ENCODE data around the gene SRP54. TPM values are rescaled to one million over a fixed set of nuclear protein-coding genes. Genes with fewer than 3 reads are reported as not detected.

The SRP54 gene
- total RNA-seq, 1 donor from 2014 or later = 43.1 TPM

- Mint-ChIP-seq H3K27me3 (ENCODE audit: low read depth) (no peaks in the 10 kb centered on the region), H3K27ac (ENCODE audit: unreplicated experiment) (no peak overlapping the region), H3K4me1 (no peaks in the 10 kb centered on the region), H3K9me3 (peaks cover 6% of the 10 kb centered on the region), H3K4me3 (no peak overlapping the region), H3K36me3 (ENCODE audit: low read depth) (peaks cover 17% of the 10 kb centered on the region)
- TF ChIP-seq CTCF (conservative IDR thresholded peaks at IDR 0.05) = no peak
- DNase-seq (ENCODE audit: low read depth, low spot score) = no peak
Observed at GRCh38 chr14:34943506-34943905, 39.3 kb upstream of the SRP54 start.

- H3K27me3 Mint-ChIP-seq (ENCODE audit: low read depth) = no peaks in the 10 kb centered on the region
- peaks cover 6% of the 10 kb centered on the region for H3K9me3 Mint-ChIP-seq
- no peak overlapping the region for H3K4me3 Mint-ChIP-seq
- H3K4me1 Mint-ChIP-seq = no peaks in the 10 kb centered on the region
- DNase-seq (ENCODE audit: low read depth, low spot score) = no peak
- no peak overlapping the region for H3K27ac Mint-ChIP-seq (ENCODE audit: unreplicated experiment)
- peaks cover 17% of the 10 kb centered on the region for H3K36me3 Mint-ChIP-seq (ENCODE audit: low read depth)
- no peak for TF ChIP-seq CTCF (conservative IDR thresholded peaks at IDR 0.05)
Observed at GRCh38 chr14:34944744-34945143, 38.0 kb upstream of the SRP54 start.

GRCh38 chr14:34946699-34947098, 36.1 kb upstream of the SRP54 start:
- peaks cover 20% of the 10 kb centered on the region for H3K36me3 Mint-ChIP-seq (ENCODE audit: low read depth)
- no peaks in the 10 kb centered on the region for H3K4me1 Mint-ChIP-seq

GRCh38 chr14:34951286-34951685, 31.5 kb upstream of the SRP54 start:
- H3K27me3 Mint-ChIP-seq (ENCODE audit: low read depth) = no peaks in the 10 kb centered on the region
- H3K9me3 Mint-ChIP-seq = no peaks in the 10 kb centered on the region
- no peak overlapping the region for H3K27ac Mint-ChIP-seq (ENCODE audit: unreplicated experiment)
- no peak for TF ChIP-seq CTCF (conservative IDR thresholded peaks at IDR 0.05)
- H3K36me3 Mint-ChIP-seq (ENCODE audit: low read depth) = peaks cover 3% of the 10 kb centered on the region
- H3K4me3 Mint-ChIP-seq = no peak overlapping the region
- no peaks in the 10 kb centered on the region for H3K4me1 Mint-ChIP-seq
- DNase-seq (ENCODE audit: low read depth, low spot score) = no peak

More at GRCh38 chr14:34946699-34947098, 36.1 kb upstream of the SRP54 start:
- no peak for DNase-seq (ENCODE audit: low read depth, low spot score)
- H3K27me3 Mint-ChIP-seq (ENCODE audit: low read depth) = no peaks in the 10 kb centered on the region
- H3K9me3 Mint-ChIP-seq = peaks cover 6% of the 10 kb centered on the region
- no peak overlapping the region for H3K27ac Mint-ChIP-seq (ENCODE audit: unreplicated experiment)
- no peak overlapping the region for H3K4me3 Mint-ChIP-seq
- TF ChIP-seq CTCF (conservative IDR thresholded peaks at IDR 0.05) = no peak

- H3K9me3 Mint-ChIP-seq = no peaks in the 10 kb centered on the region
- no peak for TF ChIP-seq CTCF (conservative IDR thresholded peaks at IDR 0.05)
- H3K36me3 Mint-ChIP-seq (ENCODE audit: low read depth) = peaks cover 6% of the 10 kb centered on the region
- no peak for DNase-seq (ENCODE audit: low read depth, low spot score)
- no peak overlapping the region for H3K27ac Mint-ChIP-seq (ENCODE audit: unreplicated experiment)
- H3K4me1 Mint-ChIP-seq = no peaks in the 10 kb centered on the region
- no peak overlapping the region for H3K4me3 Mint-ChIP-seq
- H3K27me3 Mint-ChIP-seq (ENCODE audit: low read depth) = no peaks in the 10 kb centered on the region
Observed at GRCh38 chr14:34956931-34957330, 25.9 kb upstream of the SRP54 start.

All from neural crest cell (in vitro differentiated cells).